ENCODE results near the gene CEACAM4. TPM values are rescaled to one million over a fixed set of nuclear protein-coding genes. Genes with fewer than 3 reads are reported as not detected.

The CEACAM4 gene
- total and polyA plus RNA-seq, 2 of the 8 experiments (the other 6 are each of a cell fraction or from before 2014, with no cell fraction given) = not detected

GRCh38 chr19:41587838-41588210 is 39.0 kb downstream of the CEACAM4 start (continued):
- TF ChIP-seq CBX5 (IDR thresholded peaks at IDR 0.05; ENCODE audit: low read depth, low read length) = no peak
- TF ChIP-seq POLR2AphosphoS5 (IDR thresholded peaks at IDR 0.05; ENCODE audit: low read depth, low read length) = no peak
- TF ChIP-seq SRF (IDR thresholded peaks at IDR 0.05; ENCODE audit: low read depth, low read length) = no peak
- TF ChIP-seq SP2 (IDR thresholded peaks at IDR 0.05; ENCODE audit: low read length) = no peak
- TF ChIP-seq E2F6 (IDR thresholded peaks at IDR 0.05) = no peak
- no peak for TF ChIP-seq SIN3A (conservative IDR thresholded peaks at IDR 0.05 in 1 of 2, IDR thresholded peaks at IDR 0.05 in 1 of 2; ENCODE audit: low read depth in 1 of 2, low read length in 2 of 2)
- no peak for TF ChIP-seq CHD2 (IDR thresholded peaks at IDR 0.05; ENCODE audit: low read length)
- no peak for TF ChIP-seq BRCA1 (IDR thresholded peaks at IDR 0.05; ENCODE audit: low read depth, low read length)
- TF ChIP-seq PHF8 (conservative IDR thresholded peaks at IDR 0.05; ENCODE audit: low read depth, low read length) = no peak
- TF ChIP-seq EGR1 (IDR thresholded peaks at IDR 0.05; ENCODE audit: borderline replicate concordance, low read depth, low read length) = no peak
